GM12875 (cell line): ENCODE results near the gene PTPRS.
A peak's percentile ranks its signal among the peaks of the same experiment; 100 is the strongest.

Source experiments
- H3K4me3 ChIP-seq: one replicate; pipeline ENCODE4 v1.5.1; 2011; ENCODE audit warnings: low read depth, low read length, control low read depth
- CTCF ChIP-seq: IDR thresholded peaks from 2 replicates; pipeline ENCODE4 v1.5.1; 2011; ENCODE audit warnings: low read depth, mild to moderate bottlenecking, control low read depth, inconsistent platforms, low read length, moderate library complexity, borderline replicate concordance; ENCODE audit not compliant: insufficient read depth

PTPRS gene

GRCh38 chr19:5292453-5292821 lies 48.2 kb downstream of the PTPRS start:
- no peak for TF ChIP-seq CTCF
- peak overlapping the region; percentile 30 for H3K4me3 ChIP-seq

- no peak overlapping the region for H3K4me3 ChIP-seq
- no peak for TF ChIP-seq CTCF
Observed at GRCh38 chr19:5291588-5292193, 48.9 kb downstream of the PTPRS start.
